Fibroblast of villous mesenchyme (primary cell): ENCODE measurements around the gene WDR41. TPM values are rescaled to one million over a fixed set of nuclear protein-coding genes. Genes with fewer than 3 reads are reported as not detected.
A peak's percentile ranks its signal among the peaks of the same experiment; 100 is the strongest.

Experiments
- DNase-seq: peaks from one replicate; pipeline ENCODE4 v3.0.0-alpha.2; 2010; ENCODE audit warnings: low read depth
- H3K4me3 ChIP-seq: 2 replicates; pipeline ENCODE4 v1.5.1; 2011; ENCODE audit warnings: low read depth, mild to moderate bottlenecking, low read length
- total RNA-seq: library from RNA; depleted of rRNA; stranded (reverse); fragments of >200 nt; gene quantifications from 2 replicates; pipeline ENCODE4 v1.2.3, GENCODE V29; 2012
- TF ChIP-seq, protein P1 (sequence below): IDR thresholded peaks from 2 replicates; pipeline ENCODE4 v1.5.1; 2012; ENCODE audit warnings: low read depth, mild to moderate bottlenecking, low read length; ENCODE audit not compliant: insufficient read depth

WDR41 gene
- total RNA-seq, 1 donor, result 186 TPM

DNA sequence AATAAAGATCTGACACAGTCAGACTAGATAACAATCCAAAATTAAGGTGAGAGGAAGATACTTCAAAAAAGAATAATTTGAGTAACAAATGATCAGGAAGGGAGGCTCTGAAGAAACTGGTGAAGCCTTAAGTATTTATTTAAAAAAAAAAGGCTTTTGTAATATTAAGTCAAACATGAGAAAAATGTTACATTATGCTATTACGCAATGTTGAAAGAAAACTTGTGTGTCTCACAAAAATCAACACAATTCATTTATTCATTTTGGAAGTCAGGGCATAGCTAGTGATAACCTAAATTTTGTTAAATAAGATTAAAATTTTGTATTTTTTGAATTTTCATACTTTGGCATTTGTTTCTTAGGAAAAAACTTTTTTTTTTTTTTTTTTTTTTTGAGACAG is 28.2 kb downstream of the WDR41 start:
- peak; percentile 28 for DNase-seq
- H3K4me3 ChIP-seq, result no peak overlapping the region
- TF ChIP-seq, protein P1, sequence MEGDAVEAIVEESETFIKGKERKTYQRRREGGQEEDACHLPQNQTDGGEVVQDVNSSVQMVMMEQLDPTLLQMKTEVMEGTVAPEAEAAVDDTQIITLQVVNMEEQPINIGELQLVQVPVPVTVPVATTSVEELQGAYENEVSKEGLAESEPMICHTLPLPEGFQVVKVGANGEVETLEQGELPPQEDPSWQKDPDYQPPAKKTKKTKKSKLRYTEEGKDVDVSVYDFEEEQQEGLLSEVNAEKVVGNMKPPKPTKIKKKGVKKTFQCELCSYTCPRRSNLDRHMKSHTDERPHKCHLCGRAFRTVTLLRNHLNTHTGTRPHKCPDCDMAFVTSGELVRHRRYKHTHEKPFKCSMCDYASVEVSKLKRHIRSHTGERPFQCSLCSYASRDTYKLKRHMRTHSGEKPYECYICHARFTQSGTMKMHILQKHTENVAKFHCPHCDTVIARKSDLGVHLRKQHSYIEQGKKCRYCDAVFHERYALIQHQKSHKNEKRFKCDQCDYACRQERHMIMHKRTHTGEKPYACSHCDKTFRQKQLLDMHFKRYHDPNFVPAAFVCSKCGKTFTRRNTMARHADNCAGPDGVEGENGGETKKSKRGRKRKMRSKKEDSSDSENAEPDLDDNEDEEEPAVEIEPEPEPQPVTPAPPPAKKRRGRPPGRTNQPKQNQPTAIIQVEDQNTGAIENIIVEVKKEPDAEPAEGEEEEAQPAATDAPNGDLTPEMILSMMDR, result no peak

DNA sequence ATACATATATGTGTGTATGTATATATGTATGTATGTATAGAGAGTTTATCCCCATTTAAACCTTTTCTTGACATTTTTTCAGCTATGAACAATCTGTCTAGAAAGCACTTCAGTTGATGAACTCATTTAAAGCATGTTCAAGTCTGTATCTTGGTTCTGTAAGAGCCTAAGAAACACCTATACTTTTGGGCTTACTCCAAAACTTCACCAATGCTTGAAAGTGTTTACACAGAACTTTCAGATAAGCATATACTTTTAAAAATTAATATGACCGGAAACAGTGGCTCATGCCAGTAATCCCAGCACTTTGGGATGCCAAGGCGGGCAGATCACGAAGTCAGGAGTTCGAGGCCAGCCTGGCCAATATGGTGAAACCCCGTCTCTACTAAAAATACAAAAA is 30.8 kb downstream of the WDR41 start:
- TF ChIP-seq, protein P1, result no peak
- no peak for DNase-seq
- no peak overlapping the region for H3K4me3 ChIP-seq

DNA sequence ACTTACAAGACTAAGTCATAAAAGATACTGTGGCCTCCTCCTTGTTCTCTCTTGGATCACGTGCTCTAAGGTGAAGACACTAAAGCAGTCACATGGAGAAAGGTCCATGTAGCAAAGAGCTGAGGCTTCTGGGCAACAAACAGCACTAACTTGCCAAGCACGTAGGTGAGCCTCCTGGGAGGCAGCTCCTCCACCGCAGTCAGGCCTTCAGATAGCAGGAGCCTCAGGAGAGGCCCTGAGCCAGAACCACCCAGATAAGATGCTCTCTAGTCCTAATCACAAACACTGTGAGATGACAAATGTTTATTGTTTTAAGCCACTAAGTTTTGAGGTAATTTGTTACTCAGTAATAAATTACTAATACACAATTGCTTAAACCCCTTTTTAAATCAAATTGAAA is 38.0 kb downstream of the WDR41 start:
- TF ChIP-seq, protein P1, result no peak
- H3K4me3 ChIP-seq, result no peak overlapping the region
- DNase-seq, result no peak

DNA sequence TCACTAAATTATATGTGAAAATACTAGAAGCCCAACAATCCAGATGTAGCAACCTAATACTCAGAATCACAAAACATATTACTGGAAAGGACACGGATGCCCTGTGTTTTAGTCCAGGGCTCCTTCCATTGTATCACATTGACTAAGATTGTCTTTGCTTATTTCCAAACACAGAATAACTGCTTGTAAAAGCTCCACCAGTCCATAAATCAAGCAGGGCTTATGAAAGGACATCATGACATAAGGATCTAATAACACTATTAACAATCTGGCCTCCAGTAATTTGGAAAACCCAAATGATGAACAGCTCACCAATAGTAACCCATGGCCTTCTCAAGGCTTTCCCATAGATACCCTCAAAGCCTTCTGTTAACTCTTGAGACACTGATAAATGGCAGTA is 39.8 kb downstream of the WDR41 start:
- TF ChIP-seq, protein P1, result no peak
- DNase-seq, result peak; percentile 34
- H3K4me3 ChIP-seq, result no peak overlapping the region

DNA sequence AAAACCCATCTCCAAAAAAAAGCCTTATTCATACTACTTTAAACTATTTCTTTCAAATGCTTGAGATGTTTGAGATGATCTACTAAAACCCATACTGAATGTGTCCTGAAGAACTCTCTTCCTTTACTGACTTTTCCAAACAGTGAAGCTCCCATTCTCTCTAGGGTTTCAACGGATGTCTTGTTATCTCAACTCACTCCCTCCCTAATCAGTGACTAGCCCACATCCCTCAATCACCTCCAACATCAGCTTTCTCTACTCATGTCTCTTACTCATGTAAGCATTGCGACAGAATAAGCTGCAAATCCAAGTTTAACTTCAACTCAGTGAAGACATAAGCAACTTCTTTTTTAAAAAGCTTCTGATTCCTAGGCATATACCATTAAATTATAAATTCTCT is 42.1 kb downstream of the WDR41 start:
- no peak overlapping the region for H3K4me3 ChIP-seq
- no peak for DNase-seq
- TF ChIP-seq, protein P1, result no peak

DNA sequence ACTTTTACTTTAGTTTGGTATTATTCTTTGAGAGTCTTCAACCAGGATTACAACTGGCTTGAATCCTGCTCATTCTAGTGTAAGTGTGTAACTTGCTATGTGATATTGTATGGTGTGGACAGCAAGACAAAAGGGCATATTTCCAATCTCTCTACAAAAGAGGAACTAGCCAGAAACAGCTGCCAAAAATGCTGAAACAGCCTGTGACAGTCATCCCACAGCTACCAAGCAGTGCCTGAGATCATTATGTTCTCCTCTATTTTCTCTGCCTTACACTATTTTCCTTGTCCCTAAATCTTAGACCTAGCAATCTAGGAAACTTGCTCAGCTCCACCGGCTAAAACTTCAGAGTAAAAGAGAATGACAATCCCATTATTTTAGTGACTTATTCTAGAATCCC is 42.8 kb downstream of the WDR41 start:
- no peak for DNase-seq
- TF ChIP-seq, protein P1, result no peak
- no peak overlapping the region for H3K4me3 ChIP-seq

DNA sequence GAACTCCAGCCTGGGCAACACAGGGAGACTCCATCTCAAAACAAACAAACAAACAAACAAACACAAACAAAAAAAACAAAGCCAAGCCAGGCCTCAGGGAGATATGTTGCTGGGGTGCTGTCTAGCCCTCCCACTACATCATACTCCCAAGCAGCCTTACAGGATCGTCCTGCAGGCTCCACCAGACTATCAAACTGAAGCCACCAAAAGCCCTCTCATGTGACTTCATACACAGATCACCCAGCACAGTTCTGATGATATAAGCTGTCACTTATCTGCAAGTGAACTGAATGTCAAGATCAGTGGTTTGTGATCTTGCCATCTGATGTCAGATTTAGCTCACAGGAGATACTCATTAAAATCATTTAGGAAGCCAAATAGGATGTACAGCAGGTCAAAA is 43.3 kb downstream of the WDR41 start:
- no peak overlapping the region for H3K4me3 ChIP-seq
- DNase-seq, result no peak
- TF ChIP-seq, protein P1, result no peak
